Right lobe of liver (tissue), 6 donors: ENCODE data around the gene GNAT1. TPM values are rescaled to one million over a fixed set of nuclear protein-coding genes. Genes with fewer than 3 reads are reported as not detected.

Source experiments
- ATAC-seq, 4 donors: fragments of 200-7000 bp; cut with Tn5 transposase; one replicate each; pipeline ENCODE4 v1.9.1; 2020; ENCODE audit warnings: mild to moderate bottlenecking in 4 of 4, moderate library complexity in 4 of 4
- DNase-seq, 3 donors: peaks; one replicate each; pipeline ENCODE4 v3.0.0-alpha.2; 2020
- H3K27ac ChIP-seq, 3 donors: fragments of 200-600 bp; one replicate each; pipeline ENCODE4 v1.8.0; 2022
- H3K27me3 ChIP-seq, 2 donors: fragments of 200-600 bp; one replicate each; pipeline ENCODE4 v1.8.0; 2022
- H3K36me3 ChIP-seq, 4 donors: fragments of 200-600 bp; sonication (generic) in 1 of 4; one replicate each; pipeline versions ENCODE4 v1.5.1 to v1.8.0; 2017 to 2022; ENCODE audit warnings: control low read depth in 1 of 4
- H3K4me1 ChIP-seq, 4 donors: fragments of 200-600 bp; sonication (generic) in 1 of 4; one replicate each; pipeline versions ENCODE4 v1.5.1 to v1.8.0; 2017 to 2022; ENCODE audit warnings: control low read depth in 1 of 4
- H3K4me3 ChIP-seq, 3 donors: fragments of 200-600 bp; one replicate each; pipeline ENCODE4 v1.8.0; 2022
- H3K9me3 ChIP-seq, 4 donors: fragments of 200-600 bp; sonication (generic) in 1 of 4; one replicate each; pipeline versions ENCODE4 v1.5.1 to v1.8.0; 2017 to 2022; ENCODE audit warnings: control low read depth in 1 of 4
- POLR2A ChIP-seq: fragments of 450-650 bp; IDR thresholded peaks from one replicate; pipeline ENCODE4 v1.6.1; 2017; ENCODE audit warnings: antibody characterized with exemption, mild to moderate bottlenecking
- WGBS: methylation state at CpG from one replicate; pipeline ENCODE4 v1.1.6; 2018; ENCODE audit warnings: low coverage, low lambda C conversion rate; ENCODE audit not compliant: insufficient coverage; ENCODE audit errors: missing lambda C conversion rate; 5-methylcytosine and 5-hydroxymethylcytosine counted together
- intact Hi-C, 2 donors: fragments of 100-400 bp; cut with DNase I; formaldehyde crosslinking; loops; one replicate each; pipeline versions ENCODE4 v1.11.2 to v1.14.1; 2022
- total RNA-seq, 6 experiments: library from RNA; depleted of rRNA in 2 of 6; stranded (reverse); fragments of >200 nt in 2 of 6; fragmentation: NEBNext Ultra II Directional in 3 of 6; extraction: Animal tissue kit (Norgen Biotek cat#: 25700) in 3 of 6; gene quantifications; one replicate each; pipeline versions ENCODE4 v1.1.0 to v1.2.4, GENCODE V29; 2016 to 2023
- TF ChIP-seq, protein P1 (sequence below), 4 donors: fragments of 200-600 bp in 3 of 4; fragments of 450-650 bp in 1 of 4; IDR thresholded peaks; one replicate each; pipeline versions ENCODE4 v1.5.1 to v1.8.0; 2016 to 2022; ENCODE audit warnings: antibody characterized with exemption in 4 of 4, mild to moderate bottlenecking in 2 of 4
- donor health status: DM: no; HTN: yes; CAD: no.
- donor health status: DM: no; HTN: no; CAD: no.
- donor health status: DM: no; HTN: no; CAD: no.
- donor health status: DM: no; HTN: yes; CAD: no.
- donor health status: DM: no; HTN: yes; CAD: no.

GNAT1 gene
- total RNA-seq, 6 experiments from 2014 or later = 0.07 TPM; not detected in 5

DNA sequence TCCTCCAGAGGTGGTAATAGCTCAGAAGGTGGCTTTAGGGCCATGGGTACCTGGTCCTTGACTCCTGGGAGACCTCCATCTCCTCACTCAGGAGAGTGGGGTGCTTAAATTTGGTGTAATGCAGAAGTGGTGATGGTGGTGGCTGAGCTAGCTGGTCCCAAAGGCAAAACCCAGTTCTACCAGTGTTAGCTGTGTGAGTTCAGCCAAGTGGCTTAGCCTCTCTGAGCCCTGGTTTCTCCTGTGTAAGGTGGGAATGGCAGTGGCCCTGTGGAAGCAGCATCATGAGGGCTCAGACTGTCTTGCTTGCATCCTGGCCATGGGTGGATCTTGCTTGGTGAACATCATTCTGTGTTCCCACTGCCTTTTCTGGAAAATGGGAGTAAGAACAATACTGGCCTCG, 26.9 kb upstream of the GNAT1 start:
- Histone ChIP-seq H3K36me3 (no peaks in the 10 kb centered on the region), H3K9me3 (no peaks in the 10 kb centered on the region), H3K4me3 (no peak overlapping the region), H3K4me1 (peaks cover 0 to 22% (median 2%) of the 10 kb centered on the region in 4 donors), H3K27ac (no peak overlapping the region), H3K27me3 (no peaks in the 10 kb centered on the region)
- WGBS = 71% methylated on average over 1 of the region's 1 CpG
- intact Hi-C loops = no loop called here
- ATAC-seq (no peak), DNase-seq (no peak)
- TF ChIP-seq, protein P1, sequence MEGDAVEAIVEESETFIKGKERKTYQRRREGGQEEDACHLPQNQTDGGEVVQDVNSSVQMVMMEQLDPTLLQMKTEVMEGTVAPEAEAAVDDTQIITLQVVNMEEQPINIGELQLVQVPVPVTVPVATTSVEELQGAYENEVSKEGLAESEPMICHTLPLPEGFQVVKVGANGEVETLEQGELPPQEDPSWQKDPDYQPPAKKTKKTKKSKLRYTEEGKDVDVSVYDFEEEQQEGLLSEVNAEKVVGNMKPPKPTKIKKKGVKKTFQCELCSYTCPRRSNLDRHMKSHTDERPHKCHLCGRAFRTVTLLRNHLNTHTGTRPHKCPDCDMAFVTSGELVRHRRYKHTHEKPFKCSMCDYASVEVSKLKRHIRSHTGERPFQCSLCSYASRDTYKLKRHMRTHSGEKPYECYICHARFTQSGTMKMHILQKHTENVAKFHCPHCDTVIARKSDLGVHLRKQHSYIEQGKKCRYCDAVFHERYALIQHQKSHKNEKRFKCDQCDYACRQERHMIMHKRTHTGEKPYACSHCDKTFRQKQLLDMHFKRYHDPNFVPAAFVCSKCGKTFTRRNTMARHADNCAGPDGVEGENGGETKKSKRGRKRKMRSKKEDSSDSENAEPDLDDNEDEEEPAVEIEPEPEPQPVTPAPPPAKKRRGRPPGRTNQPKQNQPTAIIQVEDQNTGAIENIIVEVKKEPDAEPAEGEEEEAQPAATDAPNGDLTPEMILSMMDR (IDR thresholded peaks at IDR 0.05) = no peak
- no peak for TF ChIP-seq POLR2A

DNA sequence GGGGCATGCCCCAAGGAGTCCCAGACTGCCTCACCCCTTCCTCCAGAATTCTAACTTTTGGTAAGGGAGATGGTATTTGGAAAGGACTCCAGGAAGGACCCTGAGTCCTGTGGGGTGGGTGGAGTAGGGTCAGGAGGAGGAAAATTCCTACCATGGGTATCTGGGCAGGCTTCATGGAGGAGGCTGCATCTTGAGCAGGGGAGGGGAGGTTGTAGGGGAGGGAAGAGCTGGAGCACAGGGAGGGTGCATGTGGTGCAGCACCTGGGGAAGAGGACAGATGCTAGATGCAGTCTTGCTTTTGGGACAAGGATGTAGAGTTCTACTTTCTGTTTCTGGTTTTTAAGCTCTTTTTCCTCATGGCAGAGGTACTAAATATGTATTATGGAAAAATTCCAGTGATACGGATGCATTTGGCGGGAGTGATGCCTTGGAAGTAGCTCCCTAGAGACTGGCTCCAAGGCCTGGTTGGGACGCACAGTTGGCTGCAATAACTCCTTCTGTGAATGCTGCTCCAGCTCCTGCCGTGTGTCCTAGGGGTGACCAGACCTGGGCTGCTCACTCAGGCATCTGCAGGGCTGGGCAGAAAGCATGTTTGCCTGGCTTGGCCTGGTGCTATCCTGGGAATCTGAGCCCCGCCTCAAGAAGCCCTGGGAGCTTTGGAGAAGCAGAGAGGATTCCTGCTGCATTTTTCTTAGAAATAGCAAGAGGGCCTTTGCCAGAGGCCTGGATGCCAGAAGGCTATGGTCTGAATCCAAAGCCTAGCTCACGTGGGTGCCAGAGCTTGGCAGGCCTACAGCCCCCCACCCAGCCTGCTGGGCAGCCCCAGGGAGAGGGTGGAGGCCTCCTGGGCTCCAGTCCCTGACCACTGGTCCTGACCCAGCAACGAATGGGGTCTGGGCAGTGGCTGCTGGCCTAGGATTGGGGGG, 26.2 kb upstream of the GNAT1 start:
- Histone ChIP-seq H3K27ac (no peak overlapping the region), H3K27me3 (no peaks in the 10 kb centered on the region), H3K4me1 (peaks cover 0 to 22% (median 2%) of the 10 kb centered on the region in 4 donors), H3K36me3 (no peaks in the 10 kb centered on the region), H3K9me3 (no peaks in the 10 kb centered on the region), H3K4me3 (no peak overlapping the region)
- 33% methylated on average over 1 of the region's 7 CpGs for WGBS
- intact Hi-C loops = no loop called here
- DNase-seq (no peak), ATAC-seq (peak in 2 of 4 donors; percentile 2 to 28)
- TF ChIP-seq, protein P1 (IDR thresholded peaks at IDR 0.05) = no peak
- no peak for TF ChIP-seq POLR2A

DNA sequence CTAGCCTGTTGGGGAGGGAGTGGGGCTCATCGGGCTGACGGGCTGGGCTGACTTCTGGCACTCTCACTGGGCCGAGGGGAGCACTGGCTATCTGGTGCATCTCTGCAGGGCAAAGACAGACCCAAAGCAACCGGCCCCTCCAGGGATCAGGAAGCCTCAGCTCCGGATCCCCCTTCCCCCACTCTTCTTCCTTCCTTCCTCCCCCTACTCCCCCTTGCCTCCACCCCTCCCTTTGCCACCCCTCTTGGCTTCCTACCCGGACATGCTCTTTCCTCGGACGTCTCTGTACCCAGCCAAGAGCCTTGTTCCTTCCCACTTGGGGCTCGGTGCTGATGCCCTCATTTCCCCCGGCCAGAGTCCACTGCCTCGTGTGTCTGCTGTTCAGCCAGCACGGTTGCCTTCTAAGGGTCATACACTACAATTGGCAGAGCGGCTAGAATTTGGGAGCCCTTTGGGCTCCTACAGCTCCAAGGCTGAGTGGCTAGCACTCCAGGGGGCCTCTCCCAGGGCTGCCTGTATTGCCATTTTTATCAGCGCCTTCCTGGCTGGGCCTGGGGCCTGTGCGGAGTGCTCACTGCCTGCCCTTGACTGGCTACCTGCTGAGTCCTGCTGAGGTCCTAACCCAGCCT, 25.4 kb upstream of the GNAT1 start:
- H3K27ac ChIP-seq = peak overlapping the region in 1 of 3 donors; percentile 29
- peak; percentile 31 to 78 (median 68) for ATAC-seq
- H3K27me3 ChIP-seq = no peaks in the 10 kb centered on the region
- no peaks in the 10 kb centered on the region for H3K36me3 ChIP-seq
- H3K9me3 ChIP-seq = no peaks in the 10 kb centered on the region
- H3K4me1 ChIP-seq = peaks cover 0 to 23% (median 2%) of the 10 kb centered on the region in 4 donors
- WGBS = 18% methylated on average over 8 of the region's 15 CpGs
- intact Hi-C loops = no loop called here
- TF ChIP-seq POLR2A = no peak
- TF ChIP-seq, protein P1 (IDR thresholded peaks at IDR 0.05) = no peak
- no peak overlapping the region for H3K4me3 ChIP-seq
- peak in 2 of 3 donors; percentile 73 to 81 for DNase-seq

DNA sequence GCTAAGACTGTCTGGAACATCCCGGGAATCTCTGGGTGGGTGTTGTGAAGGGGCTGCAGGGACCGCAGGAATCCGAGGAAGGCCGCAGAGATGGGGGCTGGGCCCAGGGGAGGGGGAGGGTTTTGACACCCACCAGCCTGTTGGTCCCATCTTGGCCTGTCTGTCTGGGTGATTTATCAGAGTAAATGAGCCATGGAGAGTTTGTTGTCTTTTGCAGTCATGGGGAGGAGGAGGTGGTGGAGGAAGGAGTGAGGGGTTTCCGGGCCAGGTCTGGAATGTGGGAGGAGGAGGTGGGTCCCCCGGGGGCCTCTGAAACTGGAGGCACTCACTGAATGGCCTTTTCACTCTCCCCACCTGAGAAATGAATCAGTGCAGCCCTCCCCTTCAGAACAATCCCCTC, 24.8 kb upstream of the GNAT1 start:
- 83% methylated on average over 1 of the region's 6 CpGs for WGBS
- intact Hi-C loops = no loop called here
- H3K4me3 ChIP-seq = no peak overlapping the region
- no peaks in the 10 kb centered on the region for H3K9me3 ChIP-seq
- TF ChIP-seq, protein P1 (IDR thresholded peaks at IDR 0.05) = no peak
- TF ChIP-seq POLR2A = no peak
- DNase-seq = no peak
- no peaks in the 10 kb centered on the region for H3K27me3 ChIP-seq
- H3K36me3 ChIP-seq = no peaks in the 10 kb centered on the region
- peak overlapping the region in 1 of 3 donors; percentile 29 for H3K27ac ChIP-seq
- no peak for ATAC-seq
- H3K4me1 ChIP-seq = peaks cover 0 to 29% (median 5%) of the 10 kb centered on the region in 4 donors
